ENCODE results near the gene UGT1A5. TPM values are rescaled to one million over a fixed set of nuclear protein-coding genes. Genes with fewer than 3 reads are reported as not detected.

UGT1A5 gene
- total RNA-seq, 1 donor from 2014 or later, result not detected

DNA sequence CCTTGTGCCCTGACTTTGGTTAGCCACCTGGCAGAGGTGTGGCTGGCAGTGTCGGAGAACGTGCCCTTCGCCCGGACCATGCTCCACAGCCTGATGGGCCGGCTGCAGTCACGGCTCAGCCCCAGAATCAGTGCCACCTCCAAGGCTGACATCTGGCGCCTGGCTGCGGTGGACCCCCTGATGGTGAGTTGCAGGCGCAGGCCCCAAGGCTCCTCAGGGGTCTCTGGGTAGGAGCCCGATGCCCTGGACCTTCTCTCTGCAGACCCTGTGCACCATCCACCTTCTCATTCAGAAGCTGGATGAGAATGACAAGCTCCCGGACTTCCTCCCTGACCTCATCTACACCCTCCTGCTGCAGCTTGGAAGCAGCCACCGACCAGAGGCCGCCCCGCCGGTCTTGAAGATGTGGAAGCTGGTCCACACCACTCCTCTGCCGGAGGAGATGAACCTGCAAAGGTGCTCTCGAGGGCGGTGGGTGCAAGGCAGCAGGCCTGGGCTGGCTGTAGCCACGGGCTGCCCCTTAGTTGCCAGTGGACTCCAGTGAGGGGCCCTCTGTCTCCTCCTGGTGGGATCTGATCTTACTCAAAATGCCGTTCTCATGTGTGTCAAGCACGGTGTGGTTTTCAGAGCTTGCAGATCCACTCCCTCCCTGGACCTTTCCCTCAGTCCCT, 109.5 kb downstream of the UGT1A5 start:
- Mint-ChIP-seq H3K27me3 (ENCODE audit: low read depth) (peaks cover 7% of the 10 kb centered on the region), H3K4me1 (peaks cover 3% of the 10 kb centered on the region), H3K9me3 (peaks cover 9% of the 10 kb centered on the region), H3K27ac (no peak overlapping the region), H3K36me3 (no peaks in the 10 kb centered on the region), H3K4me3 (no peak overlapping the region)
- peak in 1 of 2 experiments; percentile 7 for DNase-seq (ENCODE audit: low spot score in 2 of 2, unreplicated experiment in 2 of 2)
- no peak for TF ChIP-seq CTCF (IDR thresholded peaks at IDR 0.05; ENCODE audit: unreplicated experiment)

Other genes starting within 250 kb of the UGT1A5 start
- gene USP40, start 146.1 kb upstream of the UGT1A5 start, total RNA-seq, result 48.7 to 51.0 TPM (median 50.0 TPM) in 3 replicates
- gene UGT1A8, start 95.3 kb upstream of the UGT1A5 start, total RNA-seq, result not detected in 3 replicates
- gene UGT1A10, start 76.5 kb upstream of the UGT1A5 start, total RNA-seq, result not detected in 3 replicates
- gene UGT1A9, start 41.0 kb upstream of the UGT1A5 start, total RNA-seq, result not detected in 3 replicates
- not detected in 3 replicates for gene UGT1A7, start 31.0 kb upstream of the UGT1A5 start, total RNA-seq
- gene UGT1A6, start 20.0 kb upstream of the UGT1A5 start, total RNA-seq, result not detected in 3 replicates
- not detected in 3 replicates for gene UGT1A4, start 5.8 kb downstream of the UGT1A5 start, total RNA-seq
- gene UGT1A3, start 16.1 kb downstream of the UGT1A5 start, total RNA-seq, result not detected in 3 replicates
- gene UGT1A1, start 47.4 kb downstream of the UGT1A5 start, total RNA-seq, result not detected in 3 replicates
- not detected in 3 replicates for gene MROH2A, start 65.4 kb downstream of the UGT1A5 start, total RNA-seq
- gene HJURP, start 141.6 kb downstream of the UGT1A5 start, total RNA-seq, result 13.5 to 19.4 TPM (median 17.6 TPM) in 3 replicates
- gene TRPM8, start 204.5 kb downstream of the UGT1A5 start, total RNA-seq, result not detected in 3 replicates

All from mesothelial cell of epicardium (in vitro differentiated cells).